ENCODE results near the gene DENND6A.

The DENND6A gene

DNA sequence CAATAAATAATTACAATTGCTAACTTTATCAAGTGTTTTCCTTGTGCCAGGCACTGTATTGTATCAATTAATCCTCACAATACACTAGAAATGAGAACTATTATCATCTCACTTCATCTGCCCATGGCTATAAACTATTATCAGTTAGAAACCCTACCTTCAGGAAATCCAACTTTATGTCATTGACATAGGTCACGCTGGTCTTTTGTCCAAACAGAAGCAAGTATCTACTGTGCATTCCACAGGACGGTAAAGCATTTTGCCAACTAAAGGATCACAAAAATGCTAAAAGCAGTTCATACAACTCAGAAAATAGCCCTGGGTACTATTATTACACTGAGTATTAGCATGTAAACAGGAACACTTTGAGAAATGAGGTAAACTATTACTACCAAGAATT lies 9.6 kb downstream of the DENND6A start:
- Histone ChIP-seq H3K9me3 (ENCODE audit: insufficient read depth, low read length) (no peaks in the 10 kb centered on the region), H3K27ac (ENCODE audit: low read depth, low read length) (no peak overlapping the region), H4K20me1 (ENCODE audit: low read depth, low read length) (peaks cover 10% of the 10 kb centered on the region; the same call in 1 of the 2 replicates), H3K9ac (ENCODE audit: low read length) (no peak overlapping the region), H2AFZ (ENCODE audit: low read depth, low read length, severe bottlenecking) (no peak overlapping the region), H3K27me3 (ENCODE audit: low read length) (no peaks in the 10 kb centered on the region), H3F3A (ENCODE audit: insufficient read depth) (no peaks in the 10 kb centered on the region), H3K36me3 (ENCODE audit: low read length) (peaks cover 8% of the 10 kb centered on the region; the same call in 1 of the 2 replicates), H3K9me2 (replicated peaks; ENCODE audit: insufficient read depth, low read length) (no peaks in the 10 kb centered on the region), H3K79me2 (ENCODE audit: insufficient read depth, low read length) (peaks cover 88% of the 10 kb centered on the region), H3K4me3 (ENCODE audit: insufficient read depth, low read length, poor library complexity, severe bottlenecking) (no peak overlapping the region), H3K4me2 (ENCODE audit: low read depth, low read length, poor library complexity, severe bottlenecking) (no peak overlapping the region)
- no peak for TF ChIP-seq EZH2phosphoT487 (conservative IDR thresholded peaks at IDR 0.05; ENCODE audit: low read length)
- TF ChIP-seq, protein P1, sequence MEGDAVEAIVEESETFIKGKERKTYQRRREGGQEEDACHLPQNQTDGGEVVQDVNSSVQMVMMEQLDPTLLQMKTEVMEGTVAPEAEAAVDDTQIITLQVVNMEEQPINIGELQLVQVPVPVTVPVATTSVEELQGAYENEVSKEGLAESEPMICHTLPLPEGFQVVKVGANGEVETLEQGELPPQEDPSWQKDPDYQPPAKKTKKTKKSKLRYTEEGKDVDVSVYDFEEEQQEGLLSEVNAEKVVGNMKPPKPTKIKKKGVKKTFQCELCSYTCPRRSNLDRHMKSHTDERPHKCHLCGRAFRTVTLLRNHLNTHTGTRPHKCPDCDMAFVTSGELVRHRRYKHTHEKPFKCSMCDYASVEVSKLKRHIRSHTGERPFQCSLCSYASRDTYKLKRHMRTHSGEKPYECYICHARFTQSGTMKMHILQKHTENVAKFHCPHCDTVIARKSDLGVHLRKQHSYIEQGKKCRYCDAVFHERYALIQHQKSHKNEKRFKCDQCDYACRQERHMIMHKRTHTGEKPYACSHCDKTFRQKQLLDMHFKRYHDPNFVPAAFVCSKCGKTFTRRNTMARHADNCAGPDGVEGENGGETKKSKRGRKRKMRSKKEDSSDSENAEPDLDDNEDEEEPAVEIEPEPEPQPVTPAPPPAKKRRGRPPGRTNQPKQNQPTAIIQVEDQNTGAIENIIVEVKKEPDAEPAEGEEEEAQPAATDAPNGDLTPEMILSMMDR (IDR thresholded peaks at IDR 0.05; ENCODE audit: insufficient read depth, low read length, poor library complexity, severe bottlenecking), result no peak

- peaks cover 88% of the 10 kb centered on the region for H3K79me2 ChIP-seq (ENCODE audit: insufficient read depth, low read length)
- no peaks in the 10 kb centered on the region for H3K9me2 ChIP-seq (replicated peaks; ENCODE audit: insufficient read depth, low read length)
- TF ChIP-seq, protein P1 (IDR thresholded peaks at IDR 0.05; ENCODE audit: insufficient read depth, low read length, poor library complexity, severe bottlenecking), result no peak
- no peak for TF ChIP-seq EZH2phosphoT487 (conservative IDR thresholded peaks at IDR 0.05; ENCODE audit: low read length)
- H3K27ac ChIP-seq (ENCODE audit: low read depth, low read length), result no peak overlapping the region
- H3K4me2 ChIP-seq (ENCODE audit: low read depth, low read length, poor library complexity, severe bottlenecking), result no peak overlapping the region
- H3F3A ChIP-seq (ENCODE audit: insufficient read depth), result no peaks in the 10 kb centered on the region
- no peaks in the 10 kb centered on the region for H3K27me3 ChIP-seq (ENCODE audit: low read length)
- peaks cover 10% of the 10 kb centered on the region; the same call in 1 of the 2 replicates for H4K20me1 ChIP-seq (ENCODE audit: low read depth, low read length)
- no peaks in the 10 kb centered on the region for H3K9me3 ChIP-seq (ENCODE audit: insufficient read depth, low read length)
- no peak overlapping the region for H3K4me3 ChIP-seq (ENCODE audit: insufficient read depth, low read length, poor library complexity, severe bottlenecking)
- no peak overlapping the region for H2AFZ ChIP-seq (ENCODE audit: low read depth, low read length, severe bottlenecking)
- peaks cover 8% of the 10 kb centered on the region; the same call in 1 of the 2 replicates for H3K36me3 ChIP-seq (ENCODE audit: low read length)
- H3K9ac ChIP-seq (ENCODE audit: low read length), result no peak overlapping the region
Observed at GRCh38 chr3:57682284-57682683, 10.6 kb downstream of the DENND6A start.

- peaks cover 10% of the 10 kb centered on the region; the same call in 1 of the 2 replicates for H4K20me1 ChIP-seq (ENCODE audit: low read depth, low read length)
- no peaks in the 10 kb centered on the region for H3F3A ChIP-seq (ENCODE audit: insufficient read depth)
- peaks cover 8% of the 10 kb centered on the region; the same call in 1 of the 2 replicates for H3K36me3 ChIP-seq (ENCODE audit: low read length)
- no peak overlapping the region for H3K9ac ChIP-seq (ENCODE audit: low read length)
- no peak overlapping the region for H3K27ac ChIP-seq (ENCODE audit: low read depth, low read length)
- H3K4me3 ChIP-seq (ENCODE audit: insufficient read depth, low read length, poor library complexity, severe bottlenecking), result no peak overlapping the region
- H2AFZ ChIP-seq (ENCODE audit: low read depth, low read length, severe bottlenecking), result no peak overlapping the region
- no peaks in the 10 kb centered on the region for H3K9me3 ChIP-seq (ENCODE audit: insufficient read depth, low read length)
- TF ChIP-seq, protein P1 (IDR thresholded peaks at IDR 0.05; ENCODE audit: insufficient read depth, low read length, poor library complexity, severe bottlenecking), result no peak
- H3K79me2 ChIP-seq (ENCODE audit: insufficient read depth, low read length), result peaks cover 86% of the 10 kb centered on the region
- H3K27me3 ChIP-seq (ENCODE audit: low read length), result no peaks in the 10 kb centered on the region
- H3K4me2 ChIP-seq (ENCODE audit: low read depth, low read length, poor library complexity, severe bottlenecking), result no peak overlapping the region
- H3K9me2 ChIP-seq (replicated peaks; ENCODE audit: insufficient read depth, low read length), result no peaks in the 10 kb centered on the region
Observed at GRCh38 chr3:57681691-57682090, 11.2 kb downstream of the DENND6A start.
